H1 (cell line): ENCODE measurements around the gene CDKN2B. TPM values are rescaled to one million over a fixed set of nuclear protein-coding genes. Genes with fewer than 3 reads are reported as not detected.

Experiments used
- CTCF ChIA-PET: fragments of 300-600 bp; sonication (Branson Sonifier 250); formaldehyde crosslinking; loops from one replicate; lab custom pipeline; 2021; ENCODE audit not compliant: partially characterized antibody; lab: Charles Lee
- POLR2A ChIA-PET: fragments of 300-600 bp; sonication (Branson Sonifier 250); formaldehyde crosslinking; loops from one replicate; lab custom pipeline; 2021; ENCODE audit warnings: inconsistent platforms; ENCODE audit not compliant: partially characterized antibody; lab: Charles Lee
- DNase-seq, 2 experiments: peaks; one replicate each; pipeline versions ENCODE4 v3.0.0 to v3.0.0-alpha.2; 2010 to 2022; ENCODE audit warnings: low spot score in 2 of 2, low read depth in 1 of 2, mixed read lengths in 1 of 2
- FAIRE-seq: peaks from 2 replicates; lab custom pipeline; 2011; peaks lifted over from hg19 to GRCh38; lab: Jason Lieb, UNC
- H2AFZ ChIP-seq: 2 replicates; pipeline ENCODE4 v1.8.1; 2012; ENCODE audit warnings: low read length, inconsistent platforms
- H2AK5ac ChIP-seq: 2 replicates; pipeline ENCODE4 v1.6.1; 2013; ENCODE audit warnings: low read depth, low read length
- H2BK120ac ChIP-seq: replicated peaks from 2 replicates; pipeline ENCODE3; 2013; ENCODE audit warnings: low read depth, low read length, inconsistent platforms
- H2BK12ac ChIP-seq: 2 replicates; pipeline ENCODE4 v1.6.1; 2013; ENCODE audit warnings: low read depth, low read length
- H2BK15ac ChIP-seq: 2 replicates; pipeline ENCODE4 v1.6.1; 2013; ENCODE audit warnings: low read length
- H2BK20ac ChIP-seq: 2 replicates; pipeline ENCODE4 v1.6.1; 2013; ENCODE audit warnings: low read length
- H2BK5ac ChIP-seq: 2 replicates; pipeline ENCODE4 v1.6.1; 2013; ENCODE audit warnings: low read depth, low read length
- H3K14ac ChIP-seq: 2 replicates; pipeline ENCODE4 v1.6.1; 2013; ENCODE audit warnings: inconsistent platforms; ENCODE audit not compliant: insufficient read length
- H3K18ac ChIP-seq: 2 replicates; pipeline ENCODE4 v1.6.1; 2013; ENCODE audit warnings: low read length; ENCODE audit errors: extremely low read depth
- H3K23ac ChIP-seq: 2 replicates; pipeline ENCODE4 v1.6.1; 2013; ENCODE audit warnings: inconsistent platforms; ENCODE audit not compliant: insufficient read length
- H3K23me2 ChIP-seq: 2 replicates; pipeline ENCODE4 v1.6.1; 2013; ENCODE audit warnings: low read depth, low read length
- H3K27ac ChIP-seq: 2 replicates; pipeline ENCODE4 v1.6.1; 2011; ENCODE audit warnings: low read depth, low read length, inconsistent platforms
- H3K27me3 ChIP-seq, 4 experiments: replicated peaks in 1 of 4; 1 replicate in 1 of 4; 2 replicates in 3 of 4; pipeline versions ENCODE4 v1.6.1 to v1.8.1; 2011 to 2013; ENCODE audit warnings: low read length in 3 of 4, mild to moderate bottlenecking in 3 of 4, inconsistent platforms in 2 of 4, mixed read lengths in 2 of 4, moderate library complexity in 1 of 4; ENCODE audit not compliant: control insufficient read depth in 3 of 4, insufficient read depth in 3 of 4; ENCODE audit errors: extremely low read depth in 1 of 4
- H3K36me3 ChIP-seq, 4 experiments: 2 replicates each; pipeline versions ENCODE4 v1.6.1 to v1.8.1; 2011 to 2013; ENCODE audit warnings: mild to moderate bottlenecking in 4 of 4, low read length in 3 of 4, moderate library complexity in 2 of 4, control low read depth in 1 of 4, inconsistent platforms in 1 of 4; ENCODE audit not compliant: insufficient read depth in 4 of 4, control insufficient read depth in 2 of 4
- H3K4ac ChIP-seq: replicated peaks from 2 replicates; pipeline ENCODE3; 2013; ENCODE audit warnings: low read length, low read depth, mixed read lengths, inconsistent platforms; ENCODE audit not compliant: insufficient read length
- H3K4me1 ChIP-seq, 4 experiments: replicated peaks in 1 of 4; 1 replicate in 1 of 4; 2 replicates in 3 of 4; pipeline versions ENCODE4 v1.6.1 to v1.8.1; 2011 to 2013; ENCODE audit warnings: low read length in 3 of 4, inconsistent platforms in 2 of 4, mixed read lengths in 1 of 4; ENCODE audit not compliant: insufficient read depth in 4 of 4, control insufficient read depth in 3 of 4
- H3K4me2 ChIP-seq, 2 experiments: 2 replicates each; pipeline versions ENCODE4 v1.6.1 to v1.8.1; 2011 to 2013; ENCODE audit warnings: low read depth in 2 of 2, low read length in 2 of 2, control low read depth in 1 of 2, inconsistent platforms in 1 of 2, mild to moderate bottlenecking in 1 of 2; ENCODE audit not compliant: insufficient read depth in 1 of 2
- H3K4me3 ChIP-seq, 4 experiments: fragments of 200-600, 300-600 bp in 1 of 4; sonication (generic), shearing (Covaris generic), sonication (Bioruptor Twin) in 1 of 4; 2 replicates each; pipeline versions ENCODE4 v1.5.1 to v1.8.1; 2011 to 2016; ENCODE audit warnings: low read length in 4 of 4, low read depth in 3 of 4, control low read depth in 2 of 4, inconsistent platforms in 2 of 4, mild to moderate bottlenecking in 2 of 4, mixed read lengths in 1 of 4, moderate library complexity in 1 of 4; ENCODE audit not compliant: insufficient read depth in 2 of 4; ENCODE audit errors: extremely low read depth in 1 of 4
- H3K56ac ChIP-seq: replicated peaks from 2 replicates; pipeline ENCODE3; 2013; ENCODE audit warnings: low read depth, mild to moderate bottlenecking, mixed read lengths, low read length, inconsistent platforms; ENCODE audit not compliant: insufficient read length
- H3K79me1 ChIP-seq: 2 replicates; pipeline ENCODE4 v1.6.1; 2013; ENCODE audit warnings: low read depth, low read length, control low read depth
- H3K79me2 ChIP-seq, 2 experiments: 2 replicates each; pipeline versions ENCODE4 v1.6.1 to v1.8.1; 2012 to 2013; ENCODE audit warnings: low read length in 2 of 2, mild to moderate bottlenecking in 2 of 2, inconsistent platforms in 1 of 2; ENCODE audit not compliant: insufficient read depth in 2 of 2, control insufficient read depth in 1 of 2
- H3K9ac ChIP-seq, 4 experiments: replicated peaks in 1 of 4; 1 replicate in 1 of 4; 2 replicates in 3 of 4; pipeline versions ENCODE4 v1.6.1 to v1.8.1; 2011 to 2013; ENCODE audit warnings: low read depth in 3 of 4, low read length in 3 of 4, control low read depth in 2 of 4, mild to moderate bottlenecking in 2 of 4, moderate library complexity in 2 of 4, inconsistent platforms in 1 of 4; ENCODE audit errors: extremely low read depth in 1 of 4
- H3K9me3 ChIP-seq, 2 experiments: 2 replicates each; pipeline versions ENCODE4 v1.6.1 to v1.8.1; 2012 to 2013; ENCODE audit warnings: mild to moderate bottlenecking in 2 of 2, moderate library complexity in 2 of 2, control low read depth in 1 of 2, inconsistent platforms in 1 of 2, low read depth in 1 of 2, low read length in 1 of 2, mixed read lengths in 1 of 2; ENCODE audit not compliant: insufficient read depth in 2 of 2
- H4K20me1 ChIP-seq, 2 experiments: replicated peaks in 1 of 2; 2 replicates each; pipeline versions ENCODE3 to v1.8.1; 2011 to 2013; ENCODE audit warnings: inconsistent platforms in 2 of 2, low read length in 2 of 2, mild to moderate bottlenecking in 1 of 2; ENCODE audit not compliant: insufficient read depth in 2 of 2, control insufficient read depth in 1 of 2
- H4K5ac ChIP-seq: 2 replicates; pipeline ENCODE4 v1.6.1; 2013; ENCODE audit warnings: low read length, low read depth, mixed read lengths, inconsistent platforms; ENCODE audit not compliant: insufficient read length
- H4K8ac ChIP-seq: 2 replicates; pipeline ENCODE4 v1.8.0; 2013; ENCODE audit warnings: mild to moderate bottlenecking, moderate library complexity, low read length, inconsistent platforms; ENCODE audit not compliant: insufficient read depth; ENCODE audit errors: extremely low read depth
- H4K91ac ChIP-seq: replicated peaks from 2 replicates; pipeline ENCODE3; 2013; ENCODE audit warnings: low read length, mixed read lengths, inconsistent platforms; ENCODE audit not compliant: insufficient read length
- ATF3 ChIP-seq: IDR thresholded peaks from 2 replicates; pipeline ENCODE4 v1.6.1; 2011; ENCODE audit warnings: low read depth, mild to moderate bottlenecking, low read length; ENCODE audit not compliant: insufficient read depth
- CBX8 ChIP-seq: fragments of 300-800, 300-1000 bp; sonication (generic); IDR thresholded peaks from 2 replicates; pipeline ENCODE4 v1.7.1; 2016; ENCODE audit warnings: low read depth, low read length, borderline replicate concordance
- CEBPB ChIP-seq: IDR thresholded peaks from 2 replicates; pipeline ENCODE4 v1.6.1; 2012; ENCODE audit warnings: low read depth, low read length
- POLR2A ChIP-seq, 2 experiments: IDR thresholded peaks; 1 replicate in 1 of 2; 2 replicates in 1 of 2; pipeline ENCODE4 v1.6.1; 2011; ENCODE audit warnings: low read depth in 2 of 2, low read length in 2 of 2, mild to moderate bottlenecking in 2 of 2; ENCODE audit errors: control extremely low read depth in 1 of 2
- RXRA ChIP-seq: IDR thresholded peaks from 2 replicates; pipeline ENCODE4 v1.6.1; 2011; ENCODE audit warnings: low read depth, mild to moderate bottlenecking, low read length, moderate library complexity; ENCODE audit not compliant: insufficient read depth
- WGBS, 2 experiments: shearing (Covaris generic) in 1 of 2; methylation state at CpG; one replicate each; pipeline versions ENCODE4 v1.1.6 to v1.1.7; 2013 to 2015; ENCODE audit warnings: low lambda C conversion rate in 2 of 2, mixed read lengths in 2 of 2, inconsistent platforms in 1 of 2, low coverage in 1 of 2, missing lambda C conversion rate in 1 of 2; ENCODE audit not compliant: insufficient replicate concordance in 2 of 2, insufficient coverage in 1 of 2, insufficient read length in 1 of 2; ENCODE audit errors: extremely low coverage in 1 of 2, missing lambda C conversion rate in 1 of 2; 5-methylcytosine and 5-hydroxymethylcytosine counted together
- polyA plus RNA-seq, 7 experiments: library from polyadenylated mRNA; depleted of rRNA in 3 of 7; stranded (reverse) in 5 of 7; unstranded in 2 of 7; fragments of >200 nt in 5 of 7; fragments of 200-250 nt in 2 of 7; gene quantifications; 1 replicate in 5 of 7; 2 replicates in 1 of 7; 4 replicates in 1 of 7; pipeline versions ENCODE4 v1.2.1 to v1.2.3, GENCODE V29; 2011 to 2013; ENCODE audit warnings: missing spikeins in 2 of 7, mixed read lengths in 2 of 7
- total RNA-seq: library from RNA; stranded (reverse); fragmentation: NEBNext Ultra II Directional; extraction: Animal tissue kit (Norgen Biotek cat#: 25700); gene quantifications from 2 replicates; pipeline ENCODE4 v1.2.1, GENCODE V29; 2021

CDKN2B gene
- total and polyA plus RNA-seq, 2 of the 8 experiments (the other 6 are each of a cell fraction or from before 2014, with no cell fraction given), result 0.20 to 0.88 TPM

GRCh38 chr9:21961569-21961968, 47.5 kb downstream of the CDKN2B start:
- H2AFZ ChIP-seq, result no peak overlapping the region
- H3K36me3 ChIP-seq, result no peaks in the 10 kb centered on the region; a peak in 1 of 8 replicates
- POLR2A ChIA-PET, result no interaction called here
- TF ChIP-seq CBX8, result no peak
- no peak for TF ChIP-seq ATF3
- TF ChIP-seq RXRA, result no peak
- TF ChIP-seq POLR2A (IDR thresholded peaks at IDR 0.05; ENCODE audit: control extremely low read depth in 1 of 2, low read depth in 2 of 2, low read length in 2 of 2), result no peak
- TF ChIP-seq CEBPB, result peak; percentile 73; the same call in 1 of the 2 replicates
- no peak overlapping the region for H3K4ac ChIP-seq
- H3K27ac ChIP-seq, result no peak overlapping the region
- H2BK15ac ChIP-seq, result no peak overlapping the region
- H2AK5ac ChIP-seq, result no peak overlapping the region
- CTCF ChIA-PET, result interaction anchor here (1.3 to 2.6 kb wide), 2 partner anchors 47 to 148 kb away, joined by 4 to 9 read pairs; partner anchors contain the start of gene CDKN2B
- H3K79me2 ChIP-seq, result no peaks in the 10 kb centered on the region
- DNase-seq, result no peak
- no peak overlapping the region for H3K4me3 ChIP-seq
- H3K56ac ChIP-seq, result no peak overlapping the region
- no peak overlapping the region for H3K14ac ChIP-seq
- H4K91ac ChIP-seq, result no peak overlapping the region
- H3K23me2 ChIP-seq, result no peaks in the 10 kb centered on the region; the same call in 1 of the 2 replicates
- FAIRE-seq, result no peak
- H3K9me3 ChIP-seq, result no peaks in the 10 kb centered on the region; a peak in 1 of 4 replicates
- H2BK20ac ChIP-seq, result no peak overlapping the region
- H3K9ac ChIP-seq, result no peak overlapping the region
- H4K20me1 ChIP-seq, result peaks cover 0 to 8% of the 10 kb centered on the region in 2 experiments
- no peaks in the 10 kb centered on the region for H3K79me1 ChIP-seq
- H2BK5ac ChIP-seq, result no peak overlapping the region
- 95% methylated on average over 2 of the region's 2 CpGs; no CpG with 5 or more reads in 1 of the 2 experiments for WGBS, 2 experiments
- no peak overlapping the region for H2BK120ac ChIP-seq
- no peak overlapping the region for H3K23ac ChIP-seq
- H2BK12ac ChIP-seq, result no peak overlapping the region
- H3K18ac ChIP-seq, result no peak overlapping the region
- no peak overlapping the region for H4K5ac ChIP-seq
- peaks cover 22 to 40% (median 29%) of the 10 kb centered on the region in 4 experiments for H3K27me3 ChIP-seq
- H3K4me2 ChIP-seq, result no peak overlapping the region
- H4K8ac ChIP-seq, result no peak overlapping the region
- H3K4me1 ChIP-seq, result peaks cover 0 to 9% (median 5%) of the 10 kb centered on the region in 4 experiments; a peak in 5 of 7 replicates
